ENCODE data around the gene RRP1B. TPM values are rescaled to one million over a fixed set of nuclear protein-coding genes. Genes with fewer than 3 reads are reported as not detected.

Gene RRP1B
- total and polyA plus RNA-seq, 9 of the 15 experiments (the other 6 are each of a cell fraction or from before 2014, with no cell fraction given) = 6.8 to 66.6 (median 41.9) TPM

GRCh38 chr21:43718872-43719747, 59.8 kb downstream of the RRP1B start, which contains the start of gene PDXK (continued):
- no peak for TF ChIP-seq ZNF384 (IDR thresholded peaks at IDR 0.05; ENCODE audit: low read depth, low read length)
- TF ChIP-seq FOXJ3 (CRISPR knock-in tag; IDR thresholded peaks at IDR 0.05) = no peak
- TF ChIP-seq SREBF1 (IDR thresholded peaks at IDR 0.05; ENCODE audit: borderline replicate concordance, low read depth, low read length) = no peak
- TF ChIP-seq HOMEZ (CRISPR knock-in tag; IDR thresholded peaks at IDR 0.05) = no peak
- no peak for TF ChIP-seq SNAPC5 (CRISPR knock-in tag; IDR thresholded peaks at IDR 0.05)
- no peak for TF ChIP-seq ZSCAN32 (CRISPR knock-in tag; IDR thresholded peaks at IDR 0.05)
- no peak for TF ChIP-seq SOX6 (IDR thresholded peaks at IDR 0.05)
- TF ChIP-seq CBX2 (IDR thresholded peaks at IDR 0.05; ENCODE audit: insufficient read depth, low read length, poor library complexity, severe bottlenecking) = no peak
- TF ChIP-seq HNRNPH1 (optimal IDR thresholded peaks at IDR 0.05; ENCODE audit: low read depth, low read length) = no peak
- TF ChIP-seq ZNF780A (CRISPR knock-in tag; IDR thresholded peaks at IDR 0.05) = no peak
- no peak for TF ChIP-seq RBM17 (IDR thresholded peaks at IDR 0.05; ENCODE audit: borderline replicate concordance, low read depth, low read length)
- no peak for TF ChIP-seq ZNF311 (CRISPR knock-in tag; IDR thresholded peaks at IDR 0.05)
- TF ChIP-seq SMARCA5 (IDR thresholded peaks at IDR 0.05) = no peak
- no peak for TF ChIP-seq FOXA3 (CRISPR knock-in tag; conservative IDR thresholded peaks at IDR 0.05 in 1 of 2, IDR thresholded peaks at IDR 0.05 in 1 of 2)
- TF ChIP-seq CHAMP1 (IDR thresholded peaks at IDR 0.05) = no peak
- TF ChIP-seq NR2C1 (IDR thresholded peaks at IDR 0.05) = no peak
- no peak for TF ChIP-seq NR2C1 (tag; IDR thresholded peaks at IDR 0.05)
- TF ChIP-seq TRIM24 (IDR thresholded peaks at IDR 0.05) = no peak
- peak; percentile 30 to 78 (median 57); a peak in 4 of 6 replicates for TF ChIP-seq CTCF (IDR thresholded peaks at IDR 0.05 in 2 of 3, conservative IDR thresholded peaks at IDR 0.05 in 1 of 3; ENCODE audit: insufficient read depth in 2 of 3, low read depth in 1 of 3, low read length in 3 of 3)

All from K562 (cell line).